HepG2 (cell line): ENCODE results near the gene CORO7. TPM values are rescaled to one million over a fixed set of nuclear protein-coding genes. Genes with fewer than 3 reads are reported as not detected.

ENCODE experiments used
- ATRX ChIP-seq: sonication (generic); formaldehyde crosslinking; IDR thresholded peaks from 2 replicates; pipeline ENCODE4 v1.4.0; 2020; ENCODE audit warnings: missing genetic modification reagents, borderline replicate concordance
- BCLAF1 ChIP-seq: fragments of 450-650 bp; IDR thresholded peaks from 2 replicates; pipeline ENCODE4 v1.6.1; 2017; ENCODE audit warnings: mild to moderate bottlenecking
- FOSL2 ChIP-seq: sonication (generic); formaldehyde crosslinking; IDR thresholded peaks from 2 replicates; pipeline ENCODE4 v1.4.0; 2020; ENCODE audit warnings: missing genetic modification reagents
- HMGXB4 ChIP-seq, 2 experiments: sonication (generic) in 1 of 2; formaldehyde crosslinking in 1 of 2; IDR thresholded peaks; 2 replicates each; pipeline versions ENCODE4 v1.4.0 to v1.6.1; 2018 to 2020; ENCODE audit warnings: missing genetic modification reagents in 2 of 2, borderline replicate concordance in 1 of 2, low read depth in 1 of 2, mild to moderate bottlenecking in 1 of 2, missing biosample characterization in 1 of 2
- HNF4A ChIP-seq: sonication (generic); formaldehyde crosslinking; IDR thresholded peaks from 2 replicates; pipeline ENCODE4 v1.4.0; 2020; ENCODE audit warnings: missing genetic modification reagents
- MXD4 ChIP-seq: IDR thresholded peaks from 2 replicates; pipeline ENCODE4 v1.6.1; 2016; ENCODE audit warnings: mild to moderate bottlenecking, missing biosample characterization, missing genetic modification reagents
- NFE2L1 ChIP-seq: sonication (generic); formaldehyde crosslinking; IDR thresholded peaks from 2 replicates; pipeline ENCODE4 v1.4.0; 2020; ENCODE audit warnings: missing genetic modification reagents, mild to moderate bottlenecking, borderline replicate concordance
- NR0B2 ChIP-seq: sonication (generic); formaldehyde crosslinking; IDR thresholded peaks from 2 replicates; pipeline ENCODE4 v1.4.0; 2020; ENCODE audit warnings: mild to moderate bottlenecking, missing genetic modification reagents
- NRL ChIP-seq: sonication (generic); formaldehyde crosslinking; IDR thresholded peaks from 2 replicates; pipeline ENCODE4 v1.5.0; 2020; ENCODE audit warnings: missing genetic modification reagents, mild to moderate bottlenecking, moderate library complexity, borderline replicate concordance
- POLR2G ChIP-seq: fragments of 200-400 bp; formaldehyde crosslinking; IDR thresholded peaks from 2 replicates; pipeline ENCODE4 v1.6.1; 2018; ENCODE audit warnings: mild to moderate bottlenecking, low read depth, low read length, moderate library complexity
- RBM39 ChIP-seq: fragments of 200-400 bp; formaldehyde crosslinking; IDR thresholded peaks from one replicate; pipeline ENCODE4 v1.6.1; 2018; ENCODE audit warnings: antibody characterized with exemption, mild to moderate bottlenecking, low read depth, low read length; ENCODE audit not compliant: poor library complexity, severe bottlenecking
- SNRNP70 ChIP-seq: fragments of 200-400 bp; formaldehyde crosslinking; IDR thresholded peaks from 2 replicates; pipeline ENCODE4 v1.6.1; 2017; ENCODE audit warnings: mild to moderate bottlenecking, low read depth, low read length, moderate library complexity
- TFDP2 ChIP-seq: sonication (generic); formaldehyde crosslinking; IDR thresholded peaks from 2 replicates; pipeline ENCODE4 v1.4.0; 2020; ENCODE audit warnings: missing genetic modification reagents
- TOPORS ChIP-seq: sonication (generic); formaldehyde crosslinking; IDR thresholded peaks from 2 replicates; pipeline ENCODE4 v1.8.0; 2023; ENCODE audit warnings: mild to moderate bottlenecking, missing genetic modification reagents
- ZBTB7B ChIP-seq: sonication (generic); formaldehyde crosslinking; IDR thresholded peaks from 2 replicates; pipeline ENCODE4 v1.4.0; 2020; ENCODE audit warnings: missing genetic modification reagents
- ZNF205 ChIP-seq: IDR thresholded peaks from 2 replicates; pipeline ENCODE4 v1.6.1; 2018; ENCODE audit warnings: missing biosample characterization, missing genetic modification reagents
- ZNF430 ChIP-seq: sonication (generic); formaldehyde crosslinking; IDR thresholded peaks from 2 replicates; pipeline ENCODE4 v1.9.0; 2021; ENCODE audit warnings: mild to moderate bottlenecking, missing genetic modification reagents
- ZNF44 ChIP-seq: sonication (generic); formaldehyde crosslinking; IDR thresholded peaks from 2 replicates; pipeline ENCODE4 v1.5.1; 2020; ENCODE audit warnings: mild to moderate bottlenecking, missing genetic modification reagents
- ZNF598 ChIP-seq: sonication (generic); formaldehyde crosslinking; IDR thresholded peaks from 2 replicates; pipeline ENCODE4 v1.5.1; 2020; ENCODE audit warnings: mild to moderate bottlenecking, missing genetic modification reagents, borderline replicate concordance
- ZNF768 ChIP-seq: sonication (generic); formaldehyde crosslinking; IDR thresholded peaks from 2 replicates; pipeline ENCODE4 v1.4.0; 2020; ENCODE audit warnings: missing genetic modification reagents
- ZSCAN25 ChIP-seq: sonication (generic); formaldehyde crosslinking; IDR thresholded peaks from 2 replicates; pipeline ENCODE4 v1.8.0; 2022; ENCODE audit warnings: mild to moderate bottlenecking, missing genetic modification reagents
- polyA plus RNA-seq, 8 experiments: library from polyadenylated mRNA; depleted of rRNA in 3 of 8; stranded (reverse) in 7 of 8; unstranded in 1 of 8; fragments of >200 nt; fragmentation: Illumina TruSeq in 4 of 8; extraction: Trizol in 4 of 8; gene quantifications; 2 replicates each; pipeline versions ENCODE4 v1.2.1 to v1.2.3, GENCODE V29; 2011 to 2016; ENCODE audit warnings: low read depth in 4 of 8, missing spikeins in 1 of 8, mixed read lengths in 1 of 8; ENCODE audit not compliant: insufficient read depth in 1 of 8
- total RNA-seq, 5 experiments: library from RNA; depleted of rRNA; stranded (reverse); fragments of >200 nt; fragmentation: Illumina TruSeq; extraction: Trizol; gene quantifications; 2 replicates each; pipeline ENCODE4 v1.2.3, GENCODE V29; 2016; ENCODE audit warnings: low read depth in 1 of 5

The CORO7 gene
- total and polyA plus RNA-seq, 2 of the 13 experiments (the other 11 are each of a cell fraction or from before 2014, with no cell fraction given) = 9.9 to 14.3 TPM

DNA sequence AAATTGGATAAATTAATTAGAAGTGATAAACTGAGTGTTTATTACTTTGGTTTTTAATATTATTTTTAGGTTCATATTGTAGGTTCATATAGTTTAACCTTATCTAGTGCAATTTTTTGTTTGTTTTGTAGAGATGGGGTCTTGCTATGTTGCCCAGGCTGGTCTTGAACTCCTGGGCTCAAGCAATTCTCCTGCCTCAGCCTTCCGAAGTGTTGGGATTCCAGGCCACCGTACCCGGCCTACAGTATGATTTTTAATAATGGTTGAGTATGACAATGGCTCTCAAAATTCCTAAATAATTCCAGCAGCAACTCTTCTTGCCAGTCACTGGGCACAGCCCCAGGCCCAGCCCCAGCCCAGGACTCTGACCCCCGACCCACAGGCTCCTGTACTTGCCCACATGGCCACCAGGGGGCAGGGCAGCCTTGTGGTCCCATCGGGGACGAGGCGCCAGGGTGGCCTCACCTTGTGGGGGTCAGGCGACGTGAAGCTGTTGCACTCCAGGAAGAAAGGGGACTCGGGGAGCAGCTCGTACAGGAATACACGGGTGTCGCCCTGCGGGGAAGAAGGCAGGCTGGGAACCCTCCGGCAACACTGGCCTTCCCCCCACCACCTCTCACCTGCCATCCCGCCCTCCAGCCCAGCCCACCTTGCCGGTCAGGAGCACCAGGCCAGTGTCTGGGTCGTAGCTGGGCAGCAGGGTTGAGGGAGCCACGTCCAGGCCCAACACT is 57.4 kb downstream of the CORO7 start (continued):
- peak; percentile 36 for TF ChIP-seq RBM39
- peak; percentile 45; the same call in 1 of the 2 replicates for TF ChIP-seq ZNF768
- TF ChIP-seq ZNF430 (CRISPR knock-in tag) = no peak
- no peak for TF ChIP-seq TOPORS (CRISPR knock-in tag)
- TF ChIP-seq BCLAF1 = no peak
- 0 out of 2 replicates have a peak, but pooled peaks have one; percentile 41 for TF ChIP-seq ZSCAN25 (CRISPR knock-in tag)
- peak; percentile 49; the same call in 1 of the 2 replicates for TF ChIP-seq HNF4A (CRISPR knock-in tag)
- peak in 1 of 2 experiments; percentile 61; a peak in 2 of 4 replicates for TF ChIP-seq HMGXB4 (CRISPR knock-in tag; IDR thresholded peaks at IDR 0.05; ENCODE audit: borderline replicate concordance in 1 of 2, low read depth in 1 of 2)
- 0 out of 2 replicates have a peak, but pooled peaks have one; percentile 34 for TF ChIP-seq NRL
- no peak for TF ChIP-seq MXD4 (CRISPR knock-in tag)
- TF ChIP-seq NFE2L1 = no peak
- 0 out of 2 replicates have a peak, but pooled peaks have one; percentile 19 for TF ChIP-seq ZBTB7B (CRISPR knock-in tag)
- TF ChIP-seq SNRNP70 = no peak
- no peak for TF ChIP-seq POLR2G
- no peak for TF ChIP-seq ZNF598 (CRISPR knock-in tag)
- peak; percentile 26; the same call in 1 of the 2 replicates for TF ChIP-seq FOSL2 (CRISPR knock-in tag)
- peak; percentile 26; the same call in 1 of the 2 replicates for TF ChIP-seq TFDP2 (CRISPR knock-in tag)
- no peak for TF ChIP-seq ATRX (CRISPR knock-in tag)
- TF ChIP-seq NR0B2 = peak; percentile 25; the same call in 1 of the 2 replicates
- TF ChIP-seq ZNF44 (CRISPR knock-in tag) = no peak
- no peak for TF ChIP-seq ZNF205 (CRISPR knock-in tag)
